WTC11 (cell line): Measurements from ENCODE around the gene HAUS5. TPM values are rescaled to one million over a fixed set of nuclear protein-coding genes. Genes with fewer than 3 reads are reported as not detected.
A peak's percentile ranks its signal among the peaks of the same experiment; 100 is the strongest.

Experiments
- ATAC-seq: fragments of 200-7000 bp; cut with Tn5 transposase; 2 replicates; pipeline ENCODE4 v1.10.0; 2021; ENCODE audit warnings: mild to moderate bottlenecking, moderate library complexity
- CTCF ChIA-PET: fragments of 300-600 bp; sonication (Branson Sonifier 250); formaldehyde crosslinking; loops from one replicate; lab custom pipeline; 2021; ENCODE audit warnings: antibody characterized with exemption; lab: Charles Lee
- POLR2A ChIA-PET: fragments of 350-600 bp; sonication (Branson Sonifier 250); formaldehyde crosslinking; loops from one replicate; lab custom pipeline; 2021; ENCODE audit warnings: antibody characterized with exemption; lab: Charles Lee
- DNase-seq: peaks from one replicate; pipeline ENCODE4 v3.0.0; 2021; ENCODE audit warnings: low spot score
- H3K27ac Mint-ChIP-seq: 2 replicates; pipeline ENCODE4 v1.8.0; 2021; ENCODE audit warnings: mixed read lengths
- H3K27me3 Mint-ChIP-seq: 2 replicates; pipeline ENCODE4 v1.8.0; 2021; ENCODE audit warnings: low read depth, mild to moderate bottlenecking, moderate library complexity, mixed read lengths
- H3K36me3 Mint-ChIP-seq: 2 replicates; pipeline ENCODE4 v1.8.0; 2021; ENCODE audit warnings: mixed read lengths
- H3K4me1 Mint-ChIP-seq: 2 replicates; pipeline ENCODE4 v1.8.0; 2022; ENCODE audit warnings: mixed read lengths
- H3K4me3 Mint-ChIP-seq: 2 replicates; pipeline ENCODE4 v1.8.0; 2021; ENCODE audit warnings: mild to moderate bottlenecking, moderate library complexity, mixed read lengths
- H3K9me3 Mint-ChIP-seq: 2 replicates; pipeline ENCODE4 v1.8.0; 2021; ENCODE audit warnings: mixed read lengths
- ATF1 ChIP-seq: sonication (generic); formaldehyde crosslinking; IDR thresholded peaks from 2 replicates; pipeline ENCODE4 v1.8.1; 2023; ENCODE audit warnings: mild to moderate bottlenecking, moderate library complexity, missing genetic modification reagents
- CBFB ChIP-seq: sonication (generic); formaldehyde crosslinking; IDR thresholded peaks from 2 replicates; pipeline ENCODE4 v1.8.1; 2022; ENCODE audit warnings: mild to moderate bottlenecking, low read depth, missing genetic modification reagents
- FOXJ3 ChIP-seq: sonication (generic); formaldehyde crosslinking; IDR thresholded peaks from 2 replicates; pipeline ENCODE4 v1.9.0; 2021; ENCODE audit warnings: missing genetic modification reagents, mild to moderate bottlenecking, borderline replicate concordance
- MXD4 ChIP-seq: fragments of 250-450 bp; sonication (Bioruptor Pico); IDR thresholded peaks from 2 replicates; pipeline ENCODE4 v1.8.0; 2021; ENCODE audit warnings: mild to moderate bottlenecking, moderate library complexity, borderline replicate concordance
- NR3C1 ChIP-seq: sonication (generic); formaldehyde crosslinking; conservative IDR thresholded peaks from 2 replicates; pipeline ENCODE4 v1.8.1; 2023; ENCODE audit warnings: low read depth, mild to moderate bottlenecking, missing genetic modification reagents
- SP1 ChIP-seq: sonication (generic); formaldehyde crosslinking; conservative IDR thresholded peaks from 2 replicates; pipeline ENCODE4 v1.8.1; 2022; ENCODE audit warnings: missing genetic modification reagents
- TCF7 ChIP-seq: sonication (generic); formaldehyde crosslinking; IDR thresholded peaks from 2 replicates; pipeline ENCODE4 v1.8.0; 2022; ENCODE audit warnings: mild to moderate bottlenecking, low read depth, missing genetic modification reagents, moderate library complexity
- TEAD1 ChIP-seq: sonication (generic); formaldehyde crosslinking; IDR thresholded peaks from 2 replicates; pipeline ENCODE4 v1.8.0; 2022; ENCODE audit warnings: mild to moderate bottlenecking, missing genetic modification reagents
- TEAD4 ChIP-seq: sonication (generic); formaldehyde crosslinking; IDR thresholded peaks from 2 replicates; pipeline ENCODE4 v1.8.0; 2022; ENCODE audit warnings: mild to moderate bottlenecking, missing genetic modification reagents
- ZBTB21 ChIP-seq: sonication (generic); formaldehyde crosslinking; IDR thresholded peaks from 2 replicates; pipeline ENCODE4 v1.8.1; 2023; ENCODE audit warnings: mild to moderate bottlenecking, missing genetic modification reagents, borderline replicate concordance
- ZNF219 ChIP-seq: sonication (generic); formaldehyde crosslinking; IDR thresholded peaks from 2 replicates; pipeline ENCODE4 v1.8.0; 2023; ENCODE audit warnings: missing genetic modification reagents, mild to moderate bottlenecking, borderline replicate concordance
- ZNF396 ChIP-seq: fragments of 250-450 bp; sonication (Bioruptor Pico); IDR thresholded peaks from 2 replicates; pipeline ENCODE4 v1.8.0; 2021; ENCODE audit warnings: mild to moderate bottlenecking, moderate library complexity, borderline replicate concordance
- ZNF671 ChIP-seq: fragments of 250-450 bp; sonication (Bioruptor Pico); IDR thresholded peaks from 2 replicates; pipeline ENCODE4 v1.8.0; 2021; ENCODE audit warnings: mild to moderate bottlenecking
- total RNA-seq: library from RNA; stranded (reverse); gene quantifications from 3 replicates; pipeline ENCODE4 v1.2.3, GENCODE V29; 2021
- TF ChIP-seq, protein P1 (sequence below): sonication (generic); formaldehyde crosslinking; IDR thresholded peaks from 2 replicates; pipeline ENCODE4 v1.8.0; 2022; ENCODE audit warnings: mild to moderate bottlenecking, missing genetic modification reagents
- TF ChIP-seq, protein P2 (sequence below): sonication (generic); formaldehyde crosslinking; IDR thresholded peaks from 2 replicates; pipeline ENCODE4 v1.8.0; 2023; ENCODE audit warnings: missing genetic modification reagents, mild to moderate bottlenecking, borderline replicate concordance
- TF ChIP-seq, protein P3 (sequence below): sonication (generic); formaldehyde crosslinking; IDR thresholded peaks from 2 replicates; pipeline ENCODE4 v1.8.1; 2023; ENCODE audit warnings: mild to moderate bottlenecking, missing genetic modification reagents, moderate library complexity
- TF ChIP-seq, protein P4 (sequence below): fragments of 200-600 bp; IDR thresholded peaks from 2 replicates; pipeline ENCODE4 v1.8.0; 2022; ENCODE audit warnings: antibody characterized with exemption
- TF ChIP-seq, protein P5 (sequence below): fragments of 250-450 bp; sonication (Bioruptor Pico); IDR thresholded peaks from 2 replicates; pipeline ENCODE4 v1.9.0; 2021; ENCODE audit warnings: mild to moderate bottlenecking
- TF ChIP-seq, protein P6 (sequence below): fragments of 250-450 bp; sonication (Bioruptor Pico); IDR thresholded peaks from 2 replicates; pipeline ENCODE4 v1.8.0; 2021; ENCODE audit warnings: mild to moderate bottlenecking

HAUS5 gene
- total RNA-seq, 1 experiment from 2014 or later, result 25.4 TPM

DNA sequence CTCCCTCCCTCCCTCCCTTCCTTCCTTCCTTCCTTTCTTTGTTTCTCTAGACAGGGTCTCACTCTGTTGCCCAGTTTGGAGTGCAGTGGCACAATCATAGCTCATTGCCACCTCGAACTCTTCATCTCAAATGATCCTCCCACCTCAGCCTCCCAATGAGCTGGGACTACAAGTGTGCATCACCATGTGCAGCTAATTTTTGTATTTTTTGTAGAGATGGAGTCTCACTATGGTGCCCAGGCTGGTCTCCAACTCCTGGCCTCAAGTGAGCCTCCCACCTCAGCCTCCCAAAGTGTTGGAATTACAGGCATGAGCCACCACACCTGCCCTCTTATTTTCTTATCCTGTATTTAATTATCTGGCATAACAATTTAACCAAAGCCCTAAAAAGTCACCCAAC is 58.2 kb downstream of the HAUS5 start (continued):
- TF ChIP-seq MXD4 (no peak), ZNF219 (CRISPR knock-in tag) (no peak), ZBTB21 (CRISPR knock-in tag) (no peak)

DNA sequence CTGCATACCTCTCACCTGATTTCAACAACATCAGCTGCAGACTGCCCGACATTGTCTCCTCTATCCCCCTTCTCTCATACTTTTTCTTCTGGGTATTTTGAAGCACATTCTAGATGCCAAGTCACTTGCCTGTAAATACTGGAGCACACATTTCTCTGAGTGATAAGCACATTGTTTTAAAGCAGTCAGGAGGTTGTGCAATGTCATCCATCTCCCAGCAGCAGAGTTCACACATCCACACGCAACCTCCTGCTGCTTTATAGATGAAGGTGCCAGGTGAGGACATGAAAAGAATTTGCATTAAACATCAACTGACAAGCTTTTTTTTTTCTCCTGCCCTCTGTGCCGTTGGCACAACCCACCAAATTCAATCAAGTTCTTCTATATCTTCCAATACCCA is 59.3 kb downstream of the HAUS5 start:
- no peak for ATAC-seq
- H3K27ac Mint-ChIP-seq, result peak overlapping the region; percentile 79; the same call in 1 of the 2 replicates
- no peaks in the 10 kb centered on the region for H3K36me3 Mint-ChIP-seq
- ChIA-PET CTCF (interaction anchor here (0.5 kb wide), 1 partner anchor 113 kb away, joined by 3 read pairs; no protein-coding TSS in a partner anchor), POLR2A (no interaction called here)
- TF ChIP-seq CBFB (CRISPR knock-in tag) (no peak), TCF7 (no peak), TEAD4 (no peak), SP1 (CRISPR knock-in tag) (no peak), ZNF396 (CRISPR knock-in tag) (no peak), ATF1 (CRISPR knock-in tag) (no peak), NR3C1 (CRISPR knock-in tag) (no peak), FOXJ3 (CRISPR knock-in tag) (no peak), ZNF671 (CRISPR knock-in tag) (no peak), TEAD1 (CRISPR knock-in tag) (no peak)
- TF ChIP-seq, protein P1, sequence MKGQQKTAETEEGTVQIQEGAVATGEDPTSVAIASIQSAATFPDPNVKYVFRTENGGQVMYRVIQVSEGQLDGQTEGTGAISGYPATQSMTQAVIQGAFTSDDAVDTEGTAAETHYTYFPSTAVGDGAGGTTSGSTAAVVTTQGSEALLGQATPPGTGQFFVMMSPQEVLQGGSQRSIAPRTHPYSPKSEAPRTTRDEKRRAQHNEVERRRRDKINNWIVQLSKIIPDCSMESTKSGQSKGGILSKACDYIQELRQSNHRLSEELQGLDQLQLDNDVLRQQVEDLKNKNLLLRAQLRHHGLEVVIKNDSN, result no peak
- TF ChIP-seq, protein P2, sequence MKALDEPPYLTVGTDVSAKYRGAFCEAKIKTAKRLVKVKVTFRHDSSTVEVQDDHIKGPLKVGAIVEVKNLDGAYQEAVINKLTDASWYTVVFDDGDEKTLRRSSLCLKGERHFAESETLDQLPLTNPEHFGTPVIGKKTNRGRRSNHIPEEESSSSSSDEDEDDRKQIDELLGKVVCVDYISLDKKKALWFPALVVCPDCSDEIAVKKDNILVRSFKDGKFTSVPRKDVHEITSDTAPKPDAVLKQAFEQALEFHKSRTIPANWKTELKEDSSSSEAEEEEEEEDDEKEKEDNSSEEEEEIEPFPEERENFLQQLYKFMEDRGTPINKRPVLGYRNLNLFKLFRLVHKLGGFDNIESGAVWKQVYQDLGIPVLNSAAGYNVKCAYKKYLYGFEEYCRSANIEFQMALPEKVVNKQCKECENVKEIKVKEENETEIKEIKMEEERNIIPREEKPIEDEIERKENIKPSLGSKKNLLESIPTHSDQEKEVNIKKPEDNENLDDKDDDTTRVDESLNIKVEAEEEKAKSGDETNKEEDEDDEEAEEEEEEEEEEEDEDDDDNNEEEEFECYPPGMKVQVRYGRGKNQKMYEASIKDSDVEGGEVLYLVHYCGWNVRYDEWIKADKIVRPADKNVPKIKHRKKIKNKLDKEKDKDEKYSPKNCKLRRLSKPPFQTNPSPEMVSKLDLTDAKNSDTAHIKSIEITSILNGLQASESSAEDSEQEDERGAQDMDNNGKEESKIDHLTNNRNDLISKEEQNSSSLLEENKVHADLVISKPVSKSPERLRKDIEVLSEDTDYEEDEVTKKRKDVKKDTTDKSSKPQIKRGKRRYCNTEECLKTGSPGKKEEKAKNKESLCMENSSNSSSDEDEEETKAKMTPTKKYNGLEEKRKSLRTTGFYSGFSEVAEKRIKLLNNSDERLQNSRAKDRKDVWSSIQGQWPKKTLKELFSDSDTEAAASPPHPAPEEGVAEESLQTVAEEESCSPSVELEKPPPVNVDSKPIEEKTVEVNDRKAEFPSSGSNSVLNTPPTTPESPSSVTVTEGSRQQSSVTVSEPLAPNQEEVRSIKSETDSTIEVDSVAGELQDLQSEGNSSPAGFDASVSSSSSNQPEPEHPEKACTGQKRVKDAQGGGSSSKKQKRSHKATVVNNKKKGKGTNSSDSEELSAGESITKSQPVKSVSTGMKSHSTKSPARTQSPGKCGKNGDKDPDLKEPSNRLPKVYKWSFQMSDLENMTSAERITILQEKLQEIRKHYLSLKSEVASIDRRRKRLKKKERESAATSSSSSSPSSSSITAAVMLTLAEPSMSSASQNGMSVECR (CRISPR knock-in tag), result no peak
- TF ChIP-seq, protein P3, sequence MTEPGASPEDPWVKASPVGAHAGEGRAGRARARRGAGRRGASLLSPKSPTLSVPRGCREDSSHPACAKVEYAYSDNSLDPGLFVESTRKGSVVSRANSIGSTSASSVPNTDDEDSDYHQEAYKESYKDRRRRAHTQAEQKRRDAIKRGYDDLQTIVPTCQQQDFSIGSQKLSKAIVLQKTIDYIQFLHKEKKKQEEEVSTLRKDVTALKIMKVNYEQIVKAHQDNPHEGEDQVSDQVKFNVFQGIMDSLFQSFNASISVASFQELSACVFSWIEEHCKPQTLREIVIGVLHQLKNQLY (CRISPR knock-in tag), result no peak
- TF ChIP-seq, protein P4, sequence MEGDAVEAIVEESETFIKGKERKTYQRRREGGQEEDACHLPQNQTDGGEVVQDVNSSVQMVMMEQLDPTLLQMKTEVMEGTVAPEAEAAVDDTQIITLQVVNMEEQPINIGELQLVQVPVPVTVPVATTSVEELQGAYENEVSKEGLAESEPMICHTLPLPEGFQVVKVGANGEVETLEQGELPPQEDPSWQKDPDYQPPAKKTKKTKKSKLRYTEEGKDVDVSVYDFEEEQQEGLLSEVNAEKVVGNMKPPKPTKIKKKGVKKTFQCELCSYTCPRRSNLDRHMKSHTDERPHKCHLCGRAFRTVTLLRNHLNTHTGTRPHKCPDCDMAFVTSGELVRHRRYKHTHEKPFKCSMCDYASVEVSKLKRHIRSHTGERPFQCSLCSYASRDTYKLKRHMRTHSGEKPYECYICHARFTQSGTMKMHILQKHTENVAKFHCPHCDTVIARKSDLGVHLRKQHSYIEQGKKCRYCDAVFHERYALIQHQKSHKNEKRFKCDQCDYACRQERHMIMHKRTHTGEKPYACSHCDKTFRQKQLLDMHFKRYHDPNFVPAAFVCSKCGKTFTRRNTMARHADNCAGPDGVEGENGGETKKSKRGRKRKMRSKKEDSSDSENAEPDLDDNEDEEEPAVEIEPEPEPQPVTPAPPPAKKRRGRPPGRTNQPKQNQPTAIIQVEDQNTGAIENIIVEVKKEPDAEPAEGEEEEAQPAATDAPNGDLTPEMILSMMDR, result no peak
- TF ChIP-seq, protein P5, sequence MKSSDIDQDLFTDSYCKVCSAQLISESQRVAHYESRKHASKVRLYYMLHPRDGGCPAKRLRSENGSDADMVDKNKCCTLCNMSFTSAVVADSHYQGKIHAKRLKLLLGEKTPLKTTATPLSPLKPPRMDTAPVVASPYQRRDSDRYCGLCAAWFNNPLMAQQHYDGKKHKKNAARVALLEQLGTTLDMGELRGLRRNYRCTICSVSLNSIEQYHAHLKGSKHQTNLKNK (CRISPR knock-in tag), result no peak
- TF ChIP-seq, protein P6, sequence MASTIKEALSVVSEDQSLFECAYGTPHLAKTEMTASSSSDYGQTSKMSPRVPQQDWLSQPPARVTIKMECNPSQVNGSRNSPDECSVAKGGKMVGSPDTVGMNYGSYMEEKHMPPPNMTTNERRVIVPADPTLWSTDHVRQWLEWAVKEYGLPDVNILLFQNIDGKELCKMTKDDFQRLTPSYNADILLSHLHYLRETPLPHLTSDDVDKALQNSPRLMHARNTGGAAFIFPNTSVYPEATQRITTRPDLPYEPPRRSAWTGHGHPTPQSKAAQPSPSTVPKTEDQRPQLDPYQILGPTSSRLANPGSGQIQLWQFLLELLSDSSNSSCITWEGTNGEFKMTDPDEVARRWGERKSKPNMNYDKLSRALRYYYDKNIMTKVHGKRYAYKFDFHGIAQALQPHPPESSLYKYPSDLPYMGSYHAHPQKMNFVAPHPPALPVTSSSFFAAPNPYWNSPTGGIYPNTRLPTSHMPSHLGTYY (CRISPR knock-in tag), result no peak
- H3K9me3 Mint-ChIP-seq, result no peaks in the 10 kb centered on the region
- peaks cover 50% of the 10 kb centered on the region for H3K27me3 Mint-ChIP-seq
- H3K4me3 Mint-ChIP-seq, result peak overlapping the region; percentile 7; the same call in 1 of the 2 replicates
- DNase-seq, result no peak
- peaks cover 12% of the 10 kb centered on the region; the same call in 1 of the 2 replicates for H3K4me1 Mint-ChIP-seq
